GM19324 (cell line): Measurements from ENCODE around the gene BDNF.
A peak's percentile ranks its signal among the peaks of the same experiment; 100 is the strongest.
"Not testable (repeated sequence)": the region's sequence is repeated elsewhere in the genome, so short reads cannot be mapped to it uniquely, and the experiment has no call there.

Source experiments
- ATAC-seq: cut with Tn5 transposase; IDR thresholded peaks from one replicate; pipeline ENCODE4 v1.9.1; 2021; ENCODE audit warnings: mild to moderate bottlenecking, moderate library complexity; ENCODE audit not compliant: unreplicated experiment, low FRiP score

BDNF gene

GRCh38 chr11:27673979-27674663 lies 26.1 kb downstream of the BDNF start:
- no peak for ATAC-seq

- ATAC-seq, result no peak
These were observed 27.3 kb downstream of the BDNF start for GRCh38 chr11:27672836-27673464.

GRCh38 chr11:27665508-27666101 lies 34.6 kb downstream of the BDNF start:
- not testable (repeated sequence) for ATAC-seq

DNA sequence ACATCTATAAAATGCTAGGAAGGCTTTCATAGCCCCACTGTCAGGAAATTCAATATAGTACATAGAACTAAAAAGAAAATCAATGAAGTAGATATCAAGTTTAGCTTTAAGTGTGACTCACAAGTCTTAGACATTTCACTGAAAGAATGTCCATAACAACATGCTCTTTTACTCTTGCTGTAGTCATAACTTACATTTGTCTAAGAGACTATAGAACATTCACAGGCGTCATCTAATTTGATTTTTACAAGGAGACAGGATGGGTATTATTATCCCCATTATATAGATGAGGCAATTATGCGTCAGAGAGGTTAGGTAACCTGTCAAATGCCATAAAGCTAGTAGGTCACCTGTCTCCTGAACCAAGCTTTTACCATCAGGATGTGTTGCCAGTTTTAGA lies 36.9 kb downstream of the BDNF start:
- ATAC-seq, result no peak

DNA sequence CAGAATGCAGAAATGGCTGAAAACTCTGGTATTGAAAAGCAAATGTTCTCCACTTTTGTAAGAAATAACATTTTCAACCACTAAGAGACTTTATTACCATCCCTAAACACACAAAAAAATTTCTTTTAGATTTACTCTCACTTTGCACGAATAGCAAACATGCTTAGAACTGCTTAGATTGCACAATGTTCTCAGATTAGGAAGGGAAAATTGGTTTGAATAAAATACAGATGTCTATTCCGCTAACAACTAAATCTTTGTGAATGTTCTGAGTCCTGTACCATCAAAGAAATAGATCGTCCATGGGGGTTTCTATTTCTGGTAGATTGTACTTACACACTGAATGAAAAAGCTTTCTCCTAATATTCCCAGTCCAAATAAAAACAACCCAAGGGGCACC lies 40.1 kb downstream of the BDNF start:
- no peak for ATAC-seq

DNA sequence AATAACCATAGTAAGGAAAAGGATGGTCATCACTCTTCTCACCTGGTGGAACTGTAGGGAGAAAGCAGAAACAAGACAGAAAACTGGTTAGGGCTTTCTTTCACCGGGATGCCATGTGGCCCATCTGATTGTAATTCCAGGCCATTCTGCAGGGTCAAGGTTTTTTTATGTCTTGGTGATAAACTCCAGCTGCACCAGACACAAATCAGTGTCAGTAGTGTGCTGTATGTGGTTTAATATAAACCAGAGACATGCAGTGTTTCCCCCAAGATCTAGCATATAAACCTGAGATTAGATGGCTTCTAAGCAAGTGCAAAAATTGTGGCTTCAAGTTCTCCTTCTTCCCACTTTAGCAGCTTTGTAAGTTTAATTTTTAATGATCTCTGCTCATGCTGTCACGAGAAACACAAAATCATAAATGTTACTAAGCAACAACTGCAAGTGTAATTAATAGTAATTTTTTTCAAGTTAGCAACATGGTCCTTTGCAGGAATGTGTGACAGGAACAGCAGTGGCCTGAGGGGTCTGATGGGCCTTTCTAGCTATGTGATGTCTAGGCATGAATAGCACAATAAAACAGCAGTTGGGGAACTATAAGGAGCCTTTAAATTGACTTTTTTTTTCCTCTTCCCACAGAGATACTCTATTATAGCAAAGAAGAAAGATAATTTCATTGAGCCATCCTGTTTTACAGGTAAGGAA lies 41.6 kb downstream of the BDNF start:
- ATAC-seq, result no peak

DNA sequence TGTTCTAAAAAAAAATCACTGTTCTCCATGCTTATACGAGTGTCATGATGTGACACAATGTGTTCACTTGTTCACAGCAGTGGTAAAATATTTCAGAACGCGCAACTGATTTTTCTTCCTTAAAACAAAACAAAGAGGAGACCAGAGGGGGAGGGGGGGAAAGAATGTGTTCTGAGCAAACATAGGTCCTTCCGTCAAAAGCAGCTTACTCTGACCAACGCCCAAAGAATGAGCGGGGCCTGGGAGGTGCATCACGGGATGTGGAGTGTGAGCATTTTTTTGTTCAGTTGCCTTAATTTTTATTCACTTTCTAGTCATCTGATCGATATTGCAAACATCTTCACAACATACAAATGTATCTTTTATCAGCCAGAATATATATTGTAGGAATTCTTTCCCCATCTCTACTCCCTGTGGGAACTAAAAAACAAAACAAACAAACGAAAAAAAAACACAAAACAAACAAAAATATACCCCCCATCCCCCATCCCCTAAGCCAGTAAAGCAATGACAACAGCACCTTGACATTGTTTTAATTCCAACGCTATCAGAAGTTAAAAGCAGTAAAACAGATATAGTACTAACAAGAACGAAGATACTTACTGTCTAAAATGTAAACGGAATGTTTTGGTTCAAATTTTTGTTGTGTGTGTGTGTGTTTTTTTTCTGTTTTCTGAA lies 43.3 kb downstream of the BDNF start:
- no peak for ATAC-seq

DNA sequence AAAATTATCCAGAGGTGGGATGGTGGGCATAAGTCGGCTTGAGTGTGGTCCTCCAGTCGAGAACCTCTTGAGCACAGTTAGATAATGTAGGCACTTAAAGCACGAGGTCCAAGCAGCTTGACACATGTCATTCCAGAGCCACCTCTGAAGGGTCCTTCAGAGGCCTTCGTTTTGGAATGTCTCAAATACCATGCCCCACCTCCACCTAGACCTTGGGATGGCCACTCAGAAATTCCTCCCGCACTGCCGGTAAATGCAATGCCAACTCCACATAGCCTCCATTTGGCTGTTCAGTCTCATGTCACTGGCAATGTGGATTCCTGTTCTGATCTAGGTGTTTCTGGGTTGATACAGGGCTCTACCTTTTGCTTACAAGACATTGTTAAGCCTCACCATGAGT lies 43.9 kb downstream of the BDNF start:
- no peak for ATAC-seq

- no peak for ATAC-seq
These were observed 46.1 kb downstream of the BDNF start for GRCh38 chr11:27653990-27654758.

- peak; percentile 8 for ATAC-seq
These were observed 48.5 kb downstream of the BDNF start for GRCh38 chr11:27651711-27652110.

DNA sequence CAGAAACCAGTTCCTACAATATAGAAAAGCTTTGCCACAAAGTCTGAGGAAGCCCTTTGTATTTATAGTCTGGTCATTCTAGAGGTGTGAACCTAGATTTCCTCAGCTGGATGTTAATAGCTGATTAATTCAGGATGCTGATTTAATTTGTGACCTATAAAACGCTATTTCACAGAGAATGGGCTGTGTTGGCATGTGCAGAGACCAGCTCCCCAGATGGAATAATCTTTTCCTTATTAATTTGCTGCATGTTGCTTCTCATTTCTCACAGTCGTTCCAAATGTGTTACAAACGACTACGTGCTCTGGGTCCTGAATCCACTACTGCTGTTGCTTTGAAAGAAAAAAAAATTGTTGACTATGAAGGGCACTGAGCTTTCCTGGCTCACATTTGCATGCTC lies 49.3 kb downstream of the BDNF start:
- ATAC-seq, result peak; percentile 22

- ATAC-seq, result no peak
These were observed 50.5 kb downstream of the BDNF start for GRCh38 chr11:27649800-27650199.

- ATAC-seq, result no peak
These were observed 51.4 kb downstream of the BDNF start for GRCh38 chr11:27648840-27649239.

DNA sequence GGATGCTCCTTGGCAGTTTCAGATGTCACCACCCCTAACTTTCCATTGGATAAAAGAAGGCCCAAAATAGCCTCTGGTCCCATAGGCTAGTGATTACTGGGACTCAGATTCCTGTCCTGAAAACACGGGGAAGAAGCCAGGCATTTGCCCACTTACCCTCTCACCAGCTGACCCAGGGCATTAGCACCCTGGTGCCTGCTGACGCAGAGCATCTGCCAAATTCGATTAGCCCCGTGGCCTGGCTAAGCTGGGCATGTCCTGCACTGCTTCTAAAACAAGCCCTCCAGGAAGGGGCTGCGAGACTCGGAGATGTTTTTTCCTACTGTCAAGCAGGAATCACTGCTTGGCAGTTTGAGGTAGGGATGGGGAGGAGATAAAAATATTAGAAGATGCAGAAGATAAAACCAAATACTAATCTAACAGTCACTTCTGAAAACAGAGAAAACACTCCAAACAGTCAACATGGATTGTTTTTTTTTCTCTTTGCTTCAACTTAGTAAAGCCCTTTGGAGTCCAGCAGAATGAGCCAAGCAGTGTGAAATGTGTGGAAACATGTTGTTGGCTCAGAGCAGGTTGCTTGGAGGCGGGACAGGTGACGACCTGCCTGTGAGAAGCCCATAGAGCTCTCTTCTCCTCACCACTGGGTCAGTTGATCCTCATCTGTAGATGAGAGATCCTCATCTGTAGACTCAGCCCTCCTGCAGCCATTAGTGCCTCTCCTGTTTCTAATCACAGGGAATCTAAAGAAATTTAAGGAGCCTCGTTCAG lies 54.0 kb downstream of the BDNF start:
- no peak for ATAC-seq

- ATAC-seq, result no peak
These were observed 57.3 kb downstream of the BDNF start for GRCh38 chr11:27642954-27643353.

GRCh38 chr11:27640954-27641353 lies 59.3 kb downstream of the BDNF start:
- no peak for ATAC-seq

- ATAC-seq, result no peak
These were observed 64.7 kb downstream of the BDNF start for GRCh38 chr11:27635567-27636037.

- not testable (repeated sequence) for ATAC-seq
These were observed 65.5 kb downstream of the BDNF start for GRCh38 chr11:27634776-27635175.

GRCh38 chr11:27634282-27634681 lies 66.0 kb downstream of the BDNF start:
- not testable (repeated sequence) for ATAC-seq
